Astrocyte (in vitro differentiated cells and primary cell): Measurements from ENCODE around the gene KCNN3.

Source experiments
- CTCF ChIP-seq: IDR thresholded peaks from 2 replicates; pipeline ENCODE4 v1.5.1; 2011; ENCODE audit warnings: low read depth, mild to moderate bottlenecking, inconsistent platforms, low read length, moderate library complexity; ENCODE audit not compliant: insufficient read depth
- EZH2 ChIP-seq: IDR thresholded peaks from 2 replicates; pipeline ENCODE4 v1.6.1; 2012; ENCODE audit warnings: mild to moderate bottlenecking, low read length, inconsistent platforms; ENCODE audit not compliant: insufficient read depth

GRCh38 chr1:154788110-154788870 lies 81.8 kb downstream of the KCNN3 start:
- no peak for TF ChIP-seq CTCF
- TF ChIP-seq EZH2 = no peak
